AG04449 (cell line): ENCODE results near the gene PLEKHH3.

ENCODE experiments used
- CTCF ChIA-PET: fragments of 350-600 bp; formaldehyde crosslinking; extraction: SDS; loops from one replicate; lab custom pipeline; 2021; ENCODE audit warnings: antibody characterized with exemption; lab: Yijun Ruan, JAX
- POLR2A ChIA-PET: fragments of 400-600, 350-600 bp; formaldehyde crosslinking; extraction: SDS; loops from one replicate; lab custom pipeline; 2020; ENCODE audit warnings: antibody characterized with exemption, inconsistent platforms; lab: Yijun Ruan, JAX
- DNase-seq: peaks from one replicate; pipeline ENCODE4 v3.0.0-alpha.2; 2010; ENCODE audit warnings: low read depth, low spot score
- H3K4me3 ChIP-seq: 2 replicates; pipeline ENCODE4 v1.5.1; 2011; ENCODE audit warnings: low read depth, mild to moderate bottlenecking, control low read depth, low read length
- CTCF ChIP-seq: IDR thresholded peaks from one replicate; pipeline ENCODE4 v1.5.1; 2011; ENCODE audit warnings: mild to moderate bottlenecking, moderate library complexity, low read length, control low read depth, inconsistent platforms; ENCODE audit not compliant: insufficient read depth; ENCODE audit errors: missing control alignments

PLEKHH3 gene

DNA sequence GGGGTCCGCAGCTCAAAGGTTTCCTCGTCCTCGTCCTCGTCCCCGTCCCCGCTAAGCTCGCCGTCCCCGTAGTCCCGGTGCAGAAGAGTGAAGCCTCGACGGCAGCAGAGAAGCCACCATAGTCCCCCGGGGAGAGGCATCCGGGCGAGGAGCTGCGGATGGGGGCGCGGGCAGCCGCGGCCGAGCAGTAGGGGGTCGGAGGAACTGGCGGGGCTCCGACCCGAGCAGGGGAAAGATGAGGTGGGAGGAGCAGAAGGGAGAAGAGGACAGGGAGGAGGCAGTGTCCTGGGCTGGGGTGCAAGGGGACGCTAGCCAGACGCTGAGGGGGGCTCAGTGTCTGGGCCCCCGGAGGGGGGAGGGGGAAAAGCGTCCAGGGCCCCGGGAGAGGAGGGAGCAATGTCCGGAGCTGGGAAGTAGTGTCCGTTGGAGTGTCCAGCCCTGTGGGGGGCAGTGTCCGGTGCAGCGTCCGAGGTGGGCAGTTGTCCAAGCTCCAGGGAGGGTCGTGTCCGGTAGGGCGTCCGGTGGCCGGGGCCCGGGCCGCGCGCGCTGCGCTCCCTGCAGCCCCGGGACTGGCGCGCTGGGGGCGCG lies at the start of gene PLEKHH3:
Gene PLEKHH3 (minus strand): TSS at position 571 of the 588 bp plus-strand sequence. CDS start 431 bp downstream, at position 140.
- H3K4me3 ChIP-seq = peak within 1 kb of the TSS; percentile 94
- CTCF ChIA-PET = interaction anchor here (1.0 to 6.4 kb wide), 10 partner anchors 9 to 98 kb away, joined by 3 to 120 read pairs (median 5); partner anchors contain the start of genes PSMC3IP, RETREG3, TUBG1 and TUBG2
- no peak for DNase-seq
- POLR2A ChIA-PET = interaction anchor here (1.0 to 2.0 kb wide), 6 partner anchors 9 to 98 kb away, joined by 3 to 13 read pairs (median 7); partner anchors contain the start of genes PSMC3IP, RETREG3 and TUBG1
- TF ChIP-seq CTCF = peak; percentile 22

DNA sequence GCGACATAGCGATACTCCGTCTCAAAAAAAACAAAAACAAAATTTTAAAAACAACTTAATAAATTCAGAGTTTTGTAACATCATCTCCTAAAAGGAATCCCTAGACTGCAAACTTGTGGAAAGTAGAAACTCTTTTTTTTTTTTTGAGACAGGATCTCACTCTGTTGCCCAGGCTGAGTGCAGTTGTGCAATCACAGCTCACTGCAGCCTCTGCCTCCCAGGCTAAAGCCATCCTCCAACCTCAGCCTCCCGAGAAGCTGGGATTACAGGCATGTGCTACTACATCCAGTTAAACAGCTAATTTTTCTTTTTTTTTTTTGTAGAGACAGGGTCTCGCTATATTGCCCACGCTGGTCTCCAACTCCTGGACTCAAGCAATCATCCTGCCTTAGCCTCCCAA lies 48.3 kb upstream of the PLEKHH3 start:
- ChIA-PET CTCF (interaction anchor here (1.0 to 1.9 kb wide), 8 partner anchors 12 to 212 kb away, joined by 3 to 6 read pairs (median 3); partner anchors contain the start of gene BECN1), POLR2A (no interaction called here)
- TF ChIP-seq CTCF = no peak

DNA sequence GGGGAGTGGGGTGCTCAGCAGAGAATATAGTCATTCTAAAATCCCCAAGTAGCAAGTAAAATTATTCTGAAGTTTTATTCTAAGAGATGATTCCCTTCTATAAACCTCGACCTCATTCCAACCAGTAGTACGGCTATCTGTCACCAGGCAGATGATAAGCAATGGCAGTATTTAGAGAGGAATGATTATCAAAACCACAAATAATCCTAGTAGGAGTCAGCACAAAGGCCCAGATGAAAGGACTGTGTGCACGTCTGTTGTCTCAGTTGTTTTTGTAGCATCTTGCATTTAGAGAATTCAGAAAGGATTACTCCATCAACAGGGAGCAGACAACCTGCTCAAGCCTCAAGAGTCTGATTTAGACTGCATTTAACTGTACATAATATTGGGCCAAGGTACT lies 46.8 kb upstream of the PLEKHH3 start:
- ChIA-PET POLR2A (no interaction called here), CTCF (interaction anchor here (1.9 kb wide), 1 partner anchor 10 kb away, joined by 6 read pairs; no protein-coding TSS in a partner anchor)
- no peak for DNase-seq

More for the DNA sequence above, 48.3 kb upstream of the PLEKHH3 start:
- DNase-seq = no peak
- H3K4me3 ChIP-seq = no peak overlapping the region

GRCh38 chr17:42720996-42721583 lies 44.3 kb upstream of the PLEKHH3 start:
- no peak for DNase-seq
- CTCF ChIA-PET = interaction anchor here (0.8 to 4.1 kb wide), 9 partner anchors 9 to 208 kb away, joined by 3 to 32 read pairs (median 6); partner anchors contain the start of genes BECN1 and RAMP2
- POLR2A ChIA-PET = interaction anchor here (0.7 kb wide), 1 partner anchor 8 kb away, joined by 4 read pairs; no protein-coding TSS in a partner anchor
- TF ChIP-seq CTCF = peak; percentile 57
- no peak overlapping the region for H3K4me3 ChIP-seq

More for the DNA sequence above, 46.8 kb upstream of the PLEKHH3 start:
- TF ChIP-seq CTCF = no peak
- H3K4me3 ChIP-seq = no peak overlapping the region

DNA sequence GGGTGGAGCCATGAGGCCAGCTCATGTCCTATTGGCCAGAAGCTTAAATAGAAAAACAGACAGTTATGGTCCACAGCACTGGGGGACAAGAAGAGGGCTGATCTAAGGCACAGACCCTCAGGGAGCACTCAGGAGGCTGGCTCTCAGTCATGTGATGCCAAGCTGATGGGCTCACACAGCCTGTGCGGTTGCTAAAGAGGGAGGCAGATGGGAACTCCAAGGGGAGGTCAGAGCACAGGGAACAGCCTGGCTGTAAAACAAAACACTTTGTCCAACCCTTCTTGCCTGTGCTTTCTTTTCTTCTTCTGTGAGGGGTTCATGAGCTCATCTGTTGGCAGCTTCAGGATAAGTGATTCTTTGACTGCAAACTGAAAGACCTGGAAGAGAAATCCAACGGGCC lies 32.8 kb upstream of the PLEKHH3 start:
- TF ChIP-seq CTCF = no peak
- CTCF ChIA-PET = interaction anchor here (0.8 to 3.0 kb wide), 9 partner anchors 10 to 219 kb away, joined by 3 to 19 read pairs (median 3); partner anchors contain the start of gene BECN1
- POLR2A ChIA-PET = no interaction called here
- H3K4me3 ChIP-seq = no peak overlapping the region
- DNase-seq = no peak

DNA sequence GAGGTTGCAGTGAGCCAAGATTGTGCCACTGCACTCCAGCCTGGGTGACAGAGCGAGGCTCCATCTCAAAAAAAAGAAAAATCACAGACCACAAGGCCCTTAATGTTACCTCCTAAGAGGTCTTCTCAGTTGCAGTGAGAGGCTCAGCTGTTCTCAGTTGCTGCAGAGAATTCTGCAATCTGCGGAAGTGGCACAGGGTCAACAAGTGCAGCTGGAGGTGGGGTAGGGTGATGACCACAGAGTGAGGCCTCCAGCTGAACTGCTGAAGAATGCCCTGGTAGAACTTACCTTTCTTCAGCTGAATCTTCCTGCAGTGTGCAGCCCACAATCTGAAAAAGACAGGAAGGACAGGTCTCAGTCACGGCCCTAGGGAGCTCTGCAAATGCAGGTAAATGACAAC lies 31.8 kb upstream of the PLEKHH3 start:
- H3K4me3 ChIP-seq = no peak overlapping the region
- no peak for TF ChIP-seq CTCF
- ChIA-PET POLR2A (no interaction called here), CTCF (interaction anchor here (0.9 to 3.0 kb wide), 5 partner anchors 11 to 220 kb away, joined by 3 to 19 read pairs (median 4); partner anchors contain the start of gene BECN1)
- DNase-seq = no peak
